GM18867 (cell line): ENCODE data around the gene SPRR3.
"Not testable (repeated sequence)": the region's sequence is repeated elsewhere in the genome, so short reads cannot be mapped to it uniquely, and the experiment has no call there.

Experiments
- ATAC-seq: cut with Tn5 transposase; IDR thresholded peaks from one replicate; pipeline ENCODE4 v1.9.1; 2021; ENCODE audit warnings: mild to moderate bottlenecking, moderate library complexity; ENCODE audit not compliant: unreplicated experiment

Gene SPRR3

GRCh38 chr1:152982076-152982475 is 19.5 kb upstream of the SPRR3 start:
- ATAC-seq: no peak

GRCh38 chr1:152983234-152983633 is 18.3 kb upstream of the SPRR3 start:
- ATAC-seq: no peak

- ATAC-seq: no peak
These were observed 17.8 kb upstream of the SPRR3 start, which contains the start of gene SPRR1A for GRCh38 chr1:152983743-152984142. TSS of gene SPRR1A (plus strand) at chr1:152984081. CDS start at chr1:152985231, 1,150 bp downstream.

- ATAC-seq: no peak
These were observed 15.0 kb upstream of the SPRR3 start for GRCh38 chr1:152986578-152986977.

GRCh38 chr1:152993186-152993585 is 8.4 kb upstream of the SPRR3 start:
- ATAC-seq: no peak

- no peak for ATAC-seq
These were observed 5.7 kb upstream of the SPRR3 start for GRCh38 chr1:152995842-152996241.

- no peak for ATAC-seq
These were observed 4.7 kb upstream of the SPRR3 start for GRCh38 chr1:152996633-152997400.

- no peak for ATAC-seq
These were observed 3.6 kb upstream of the SPRR3 start for GRCh38 chr1:152997901-152998300.

GRCh38 chr1:152998476-152998875 is 3.1 kb upstream of the SPRR3 start:
- ATAC-seq: no peak

GRCh38 chr1:152999818-153000217 is 1.7 kb upstream of the SPRR3 start:
- ATAC-seq: no peak

- no peak for ATAC-seq
These were observed 1.3 kb upstream of the SPRR3 start for GRCh38 chr1:153000294-153000693.

- not testable (repeated sequence) for ATAC-seq
These were observed 9.7 kb downstream of the SPRR3 start for GRCh38 chr1:153011235-153011758.

GRCh38 chr1:153021829-153022228 is 20.3 kb downstream of the SPRR3 start:
- ATAC-seq: not testable (repeated sequence)

GRCh38 chr1:153022340-153022739 is 20.8 kb downstream of the SPRR3 start:
- ATAC-seq: not testable (repeated sequence)

- no peak for ATAC-seq
These were observed 21.6 kb downstream of the SPRR3 start for GRCh38 chr1:153023109-153023508.

- ATAC-seq: no peak
These were observed 22.9 kb downstream of the SPRR3 start for GRCh38 chr1:153024413-153024812.

- no peak for ATAC-seq
These were observed 24.2 kb downstream of the SPRR3 start for GRCh38 chr1:153025797-153026196.

GRCh38 chr1:153028766-153029165 is 27.2 kb downstream of the SPRR3 start:
- no peak for ATAC-seq

- ATAC-seq: no peak
These were observed 29.3 kb downstream of the SPRR3 start, which contains the start of gene SPRR1B for GRCh38 chr1:153030895-153031294. TSS of gene SPRR1B (plus strand) at chr1:153031203. CDS start at chr1:153032346, 1,143 bp downstream.

- ATAC-seq: no peak
These were observed 30.5 kb downstream of the SPRR3 start for GRCh38 chr1:153032073-153032472.

GRCh38 chr1:153032677-153033308 is 31.2 kb downstream of the SPRR3 start:
- no peak for ATAC-seq

- ATAC-seq: no peak
These were observed 33.7 kb downstream of the SPRR3 start for GRCh38 chr1:153035211-153035610.
